WERI-Rb-1 (cell line): Measurements from ENCODE around the gene RAD51B.

Experiments used
- DNase-seq: peaks from one replicate; pipeline ENCODE4 v3.0.0-alpha.2; 2020
- H3K27ac ChIP-seq: fragments of 250-450 bp; sonication (Bioruptor Pico); 2 replicates; pipeline ENCODE4 v1.5.1; 2020; ENCODE audit warnings: mild to moderate bottlenecking, moderate library complexity
- H3K27me3 ChIP-seq: fragments of 250-450 bp; sonication (Bioruptor Pico); 2 replicates; pipeline ENCODE4 v1.5.1; 2021; ENCODE audit warnings: mild to moderate bottlenecking, low read depth, moderate library complexity; ENCODE audit not compliant: insufficient read depth, severe bottlenecking
- H3K36me3 ChIP-seq: fragments of 250-450 bp; sonication (Bioruptor Pico); 2 replicates; pipeline ENCODE4 v1.5.1; 2020; ENCODE audit warnings: mild to moderate bottlenecking, moderate library complexity
- H3K4me3 ChIP-seq: 2 replicates; pipeline ENCODE4 v1.5.1; 2011; ENCODE audit warnings: low read depth, mild to moderate bottlenecking, control low read depth, low read length
- H3K9me3 ChIP-seq: fragments of 250-450 bp; sonication (Bioruptor Pico); 2 replicates; pipeline ENCODE4 v1.5.1; 2021; ENCODE audit warnings: mild to moderate bottlenecking, moderate library complexity; ENCODE audit not compliant: severe bottlenecking
- TF ChIP-seq, protein P1 (sequence below): IDR thresholded peaks from 2 replicates; pipeline ENCODE4 v1.5.1; 2011; ENCODE audit warnings: low read depth, mild to moderate bottlenecking, control low read depth, inconsistent platforms, low read length

Gene RAD51B

DNA sequence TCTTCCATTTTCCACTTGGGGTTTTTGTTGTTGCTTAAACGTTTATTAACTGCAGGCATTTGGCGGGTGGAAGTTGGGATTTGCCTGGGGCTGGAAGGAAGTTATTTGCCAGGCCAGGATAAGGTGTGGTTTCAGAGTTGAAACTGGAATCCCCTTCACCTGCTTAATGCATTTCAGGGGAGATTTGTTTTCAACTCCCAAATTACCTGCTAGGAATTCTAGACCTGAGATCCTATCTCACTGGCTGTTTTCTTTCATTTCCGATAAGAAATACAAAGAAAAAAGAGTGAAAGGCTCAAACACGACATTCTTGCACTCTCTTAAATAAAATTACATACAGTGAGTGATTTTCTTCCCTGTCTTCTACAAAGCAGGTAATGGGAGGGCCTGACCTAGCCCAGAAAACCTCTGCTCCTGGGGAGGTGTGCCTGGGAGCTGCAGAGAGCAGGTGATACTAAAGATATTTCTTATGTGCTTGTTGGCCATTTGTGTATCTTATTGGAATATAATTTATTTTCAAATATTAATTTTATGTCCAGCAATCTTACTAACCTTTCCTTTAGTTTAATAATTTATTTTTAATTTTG is 695.1 kb downstream of the RAD51B start:
- Histone ChIP-seq H3K27me3 (no peaks in the 10 kb centered on the region), H3K9me3 (no peaks in the 10 kb centered on the region), H3K36me3 (no peaks in the 10 kb centered on the region), H3K27ac (no peak overlapping the region), H3K4me3 (no peak overlapping the region)
- no peak for DNase-seq
- TF ChIP-seq, protein P1, sequence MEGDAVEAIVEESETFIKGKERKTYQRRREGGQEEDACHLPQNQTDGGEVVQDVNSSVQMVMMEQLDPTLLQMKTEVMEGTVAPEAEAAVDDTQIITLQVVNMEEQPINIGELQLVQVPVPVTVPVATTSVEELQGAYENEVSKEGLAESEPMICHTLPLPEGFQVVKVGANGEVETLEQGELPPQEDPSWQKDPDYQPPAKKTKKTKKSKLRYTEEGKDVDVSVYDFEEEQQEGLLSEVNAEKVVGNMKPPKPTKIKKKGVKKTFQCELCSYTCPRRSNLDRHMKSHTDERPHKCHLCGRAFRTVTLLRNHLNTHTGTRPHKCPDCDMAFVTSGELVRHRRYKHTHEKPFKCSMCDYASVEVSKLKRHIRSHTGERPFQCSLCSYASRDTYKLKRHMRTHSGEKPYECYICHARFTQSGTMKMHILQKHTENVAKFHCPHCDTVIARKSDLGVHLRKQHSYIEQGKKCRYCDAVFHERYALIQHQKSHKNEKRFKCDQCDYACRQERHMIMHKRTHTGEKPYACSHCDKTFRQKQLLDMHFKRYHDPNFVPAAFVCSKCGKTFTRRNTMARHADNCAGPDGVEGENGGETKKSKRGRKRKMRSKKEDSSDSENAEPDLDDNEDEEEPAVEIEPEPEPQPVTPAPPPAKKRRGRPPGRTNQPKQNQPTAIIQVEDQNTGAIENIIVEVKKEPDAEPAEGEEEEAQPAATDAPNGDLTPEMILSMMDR = no peak

DNA sequence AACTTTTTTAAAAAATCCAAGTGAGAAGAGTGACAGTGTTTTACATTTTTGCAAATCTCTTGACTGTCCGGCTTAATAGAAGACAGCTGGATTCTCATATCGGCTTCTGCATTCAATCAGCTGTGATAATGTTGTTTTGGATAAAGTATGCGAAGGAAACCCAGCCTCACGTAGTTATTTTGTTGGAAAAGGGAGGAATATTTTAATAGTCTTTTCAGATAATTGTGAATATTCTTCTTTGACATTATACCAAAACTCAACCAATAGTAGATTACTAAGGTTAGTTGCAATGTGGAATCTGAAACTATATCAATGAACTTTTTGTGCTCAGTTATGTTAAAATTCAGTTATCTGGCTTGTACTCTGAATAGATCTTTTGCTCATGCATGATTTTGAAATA is 696.8 kb downstream of the RAD51B start:
- H3K36me3 ChIP-seq = no peaks in the 10 kb centered on the region
- H3K4me3 ChIP-seq = no peak overlapping the region
- no peaks in the 10 kb centered on the region for H3K27me3 ChIP-seq
- no peak for DNase-seq
- TF ChIP-seq, protein P1 = no peak
- no peaks in the 10 kb centered on the region for H3K9me3 ChIP-seq
- no peak overlapping the region for H3K27ac ChIP-seq

DNA sequence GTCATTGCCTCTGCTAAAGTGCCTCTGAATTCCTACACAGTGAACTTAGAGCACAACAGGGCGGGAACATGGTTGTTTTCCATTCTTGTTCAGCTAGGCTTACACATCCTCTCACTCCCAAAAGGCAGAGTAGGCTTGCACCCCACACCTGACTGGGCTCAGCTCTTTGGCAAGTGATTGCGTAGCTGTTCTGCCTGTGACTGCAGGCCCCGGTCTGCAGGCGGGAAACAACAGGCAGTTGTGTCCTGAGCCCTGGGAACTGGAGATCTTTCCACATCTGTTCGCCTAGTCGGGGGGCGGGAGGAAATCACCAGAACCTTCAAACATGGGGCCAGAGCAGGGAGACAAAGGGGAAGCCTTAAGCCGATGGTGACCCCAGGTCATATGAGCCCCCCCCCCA is 698.6 kb downstream of the RAD51B start:
- TF ChIP-seq, protein P1 = no peak

DNA sequence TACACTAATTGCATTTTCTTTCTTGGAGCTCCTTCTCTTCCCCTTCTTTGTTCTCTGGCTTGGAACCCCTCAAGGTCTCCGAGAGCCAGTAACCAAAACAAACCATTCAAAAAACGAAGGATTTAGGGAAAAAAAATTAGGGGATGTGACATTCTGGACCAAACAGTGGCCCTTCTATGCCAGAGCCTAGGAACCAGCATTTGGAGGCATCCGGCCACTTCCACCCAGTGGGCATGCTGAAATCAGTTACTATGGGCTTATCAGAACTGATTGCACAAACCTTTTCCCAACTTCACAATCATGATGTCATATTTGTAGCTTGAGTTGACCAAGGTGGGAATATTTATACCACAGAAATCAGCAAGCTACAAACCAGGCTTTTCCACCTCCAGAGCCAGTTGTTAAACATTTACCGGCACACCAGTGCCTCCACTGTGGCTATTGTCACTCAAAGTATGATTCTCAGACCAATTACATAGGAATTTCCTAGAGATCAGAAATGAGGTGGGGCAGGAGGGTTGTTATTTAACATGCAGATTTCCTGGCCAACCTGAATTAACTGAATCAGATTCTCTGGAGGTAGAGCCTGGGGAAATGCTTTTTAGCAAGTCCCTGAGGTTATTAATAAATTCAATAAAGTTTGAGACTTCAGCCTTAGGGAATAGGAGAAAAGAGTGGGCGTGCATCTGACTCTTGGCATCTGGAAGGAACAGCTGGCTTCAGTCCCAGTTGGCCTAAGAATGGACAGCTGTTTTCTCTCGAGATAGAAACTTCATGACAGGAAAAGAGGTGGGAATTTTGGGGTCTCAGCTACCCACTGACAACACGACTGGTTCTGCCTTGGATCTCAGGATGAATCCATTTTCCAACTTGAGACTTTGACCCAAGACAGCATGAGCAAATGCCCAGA is 699.4 kb downstream of the RAD51B start:
- Histone ChIP-seq H3K27ac (no peak overlapping the region), H3K9me3 (no peaks in the 10 kb centered on the region), H3K36me3 (no peaks in the 10 kb centered on the region), H3K4me3 (no peak overlapping the region), H3K27me3 (no peaks in the 10 kb centered on the region)
- DNase-seq = no peak
- TF ChIP-seq, protein P1 = no peak

More for the DNA sequence above, 698.6 kb downstream of the RAD51B start:
- no peak for DNase-seq
- Histone ChIP-seq H3K9me3 (no peaks in the 10 kb centered on the region), H3K27ac (no peak overlapping the region), H3K4me3 (no peak overlapping the region), H3K36me3 (no peaks in the 10 kb centered on the region), H3K27me3 (no peaks in the 10 kb centered on the region)

DNA sequence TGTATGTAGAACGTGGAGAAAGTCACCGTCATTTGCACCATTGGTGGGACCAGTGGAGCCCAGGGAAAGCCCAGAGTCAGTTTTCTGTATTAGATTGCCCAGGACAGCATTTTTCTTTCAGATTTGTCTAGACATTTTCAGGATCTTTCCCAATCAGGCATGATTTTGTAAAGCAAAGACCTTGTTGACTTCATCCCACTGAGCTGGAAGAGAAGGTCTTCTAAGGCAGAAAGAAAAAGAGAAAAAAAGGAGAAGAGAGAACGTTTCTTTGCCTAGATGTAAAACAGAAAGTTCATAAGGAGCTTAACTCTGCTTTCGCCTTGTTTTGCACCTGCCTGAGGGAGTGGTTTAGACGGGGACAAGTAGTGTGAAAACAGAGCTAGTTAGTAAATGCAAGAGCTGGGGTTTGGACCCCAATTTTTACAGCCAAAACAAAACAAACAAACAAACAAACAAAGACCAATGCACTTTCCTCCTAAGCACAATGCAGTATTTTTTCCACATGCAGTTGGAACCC is 700.1 kb downstream of the RAD51B start:
- Histone ChIP-seq H3K27ac (no peak overlapping the region), H3K36me3 (no peaks in the 10 kb centered on the region), H3K9me3 (no peaks in the 10 kb centered on the region), H3K27me3 (no peaks in the 10 kb centered on the region), H3K4me3 (no peak overlapping the region)
- TF ChIP-seq, protein P1 = no peak
- DNase-seq = no peak
